Trophoblast cell (in vitro differentiated cells and primary cell): ENCODE data around the gene TOR1B.
"Not testable (repeated sequence)": the region's sequence is repeated elsewhere in the genome, so short reads cannot be mapped to it uniquely, and the experiment has no call there.

ENCODE experiments used
- DNase-seq, 2 donors: peaks; one replicate each; pipeline ENCODE4 v3.0.0-alpha.2; 2016
- H2AFZ ChIP-seq: 2 replicates; pipeline ENCODE4 v1.6.1; 2013; ENCODE audit warnings: low read length, moderate library complexity, mild to moderate bottlenecking; ENCODE audit not compliant: insufficient read depth, poor library complexity
- H2AK5ac ChIP-seq: 2 replicates; pipeline ENCODE4 v1.6.1; 2013; ENCODE audit warnings: mild to moderate bottlenecking, low read length
- H2BK120ac ChIP-seq: 2 replicates; pipeline ENCODE4 v1.6.1; 2013; ENCODE audit warnings: low read length, mild to moderate bottlenecking, moderate library complexity; ENCODE audit not compliant: insufficient read depth, poor library complexity
- H2BK12ac ChIP-seq: 2 replicates; pipeline ENCODE4 v1.6.1; 2013; ENCODE audit warnings: mild to moderate bottlenecking, low read length, moderate library complexity
- H2BK5ac ChIP-seq: 2 replicates; pipeline ENCODE4 v1.6.1; 2013; ENCODE audit warnings: low read length, low read depth, moderate library complexity, mild to moderate bottlenecking; ENCODE audit not compliant: poor library complexity
- H3K14ac ChIP-seq: 2 replicates; pipeline ENCODE4 v1.6.1; 2013; ENCODE audit warnings: mild to moderate bottlenecking, low read length
- H3K18ac ChIP-seq: 2 replicates; pipeline ENCODE4 v1.6.1; 2013; ENCODE audit warnings: mild to moderate bottlenecking, low read length
- H3K23ac ChIP-seq: 2 replicates; pipeline ENCODE4 v1.6.1; 2013; ENCODE audit warnings: low read length
- H3K27ac ChIP-seq: 2 replicates; pipeline ENCODE4 v1.5.1; 2013; ENCODE audit warnings: low read depth, mild to moderate bottlenecking, inconsistent platforms, low read length, moderate library complexity
- H3K27me3 ChIP-seq: 2 replicates; pipeline ENCODE4 v1.6.1; 2013; ENCODE audit warnings: inconsistent platforms, mild to moderate bottlenecking, low read length, moderate library complexity; ENCODE audit not compliant: insufficient read depth
- H3K36me3 ChIP-seq, 2 experiments: 1 replicate in 1 of 2; 2 replicates in 1 of 2; pipeline ENCODE4 v1.6.1; 2013; ENCODE audit warnings: low read length in 2 of 2, mild to moderate bottlenecking in 2 of 2, moderate library complexity in 1 of 2; ENCODE audit not compliant: insufficient read depth in 2 of 2, control insufficient read depth in 1 of 2
- H3K4ac ChIP-seq: 2 replicates; pipeline ENCODE4 v1.6.1; 2013; ENCODE audit warnings: low read depth, mild to moderate bottlenecking, low read length, moderate library complexity
- H3K4me1 ChIP-seq, 2 experiments: 1 replicate in 1 of 2; 2 replicates in 1 of 2; pipeline ENCODE4 v1.6.1; 2013; ENCODE audit warnings: low read length in 2 of 2, mild to moderate bottlenecking in 2 of 2, moderate library complexity in 1 of 2; ENCODE audit not compliant: insufficient read depth in 2 of 2, control insufficient read depth in 1 of 2
- H3K4me2 ChIP-seq: 2 replicates; pipeline ENCODE4 v1.6.1; 2013; ENCODE audit warnings: inconsistent platforms, mild to moderate bottlenecking, low read length, moderate library complexity
- H3K4me3 ChIP-seq: 2 replicates; pipeline ENCODE4 v1.5.1; 2013; ENCODE audit warnings: mild to moderate bottlenecking, low read depth, low read length, inconsistent platforms
- H3K79me1 ChIP-seq: one replicate; pipeline ENCODE4 v1.6.1; 2013; ENCODE audit warnings: low read length
- H3K79me2 ChIP-seq: 2 replicates; pipeline ENCODE4 v1.6.1; 2013; ENCODE audit warnings: low read length, mild to moderate bottlenecking; ENCODE audit not compliant: control insufficient read depth, insufficient read depth, poor library complexity
- H3K9ac ChIP-seq: 2 replicates; pipeline ENCODE4 v1.6.1; 2013; ENCODE audit warnings: mild to moderate bottlenecking, low read length
- H3K9me3 ChIP-seq: 2 replicates; pipeline ENCODE4 v1.6.1; 2013; ENCODE audit warnings: low read depth, mild to moderate bottlenecking, control low read depth, inconsistent platforms, low read length; ENCODE audit not compliant: insufficient read depth
- H4K12ac ChIP-seq: 2 replicates; pipeline ENCODE4 v1.6.1; 2013; ENCODE audit warnings: low read depth, mild to moderate bottlenecking, low read length, moderate library complexity
- H4K8ac ChIP-seq: 2 replicates; pipeline ENCODE4 v1.6.1; 2013; ENCODE audit warnings: low read depth, mild to moderate bottlenecking, low read length, moderate library complexity
- H4K91ac ChIP-seq: one replicate; pipeline ENCODE4 v1.6.1; 2013; ENCODE audit warnings: low read depth, mild to moderate bottlenecking, low read length, moderate library complexity
- WGBS: extraction: QIAGEN DNeasy Blood & Tissue Kit; methylation state at CpG from one replicate; pipeline ENCODE4 v1.1.7; 2013; ENCODE audit warnings: missing lambda C conversion rate; ENCODE audit not compliant: insufficient read length, insufficient coverage; ENCODE audit errors: extremely low coverage; 5-methylcytosine and 5-hydroxymethylcytosine counted together

TOR1B gene

DNA sequence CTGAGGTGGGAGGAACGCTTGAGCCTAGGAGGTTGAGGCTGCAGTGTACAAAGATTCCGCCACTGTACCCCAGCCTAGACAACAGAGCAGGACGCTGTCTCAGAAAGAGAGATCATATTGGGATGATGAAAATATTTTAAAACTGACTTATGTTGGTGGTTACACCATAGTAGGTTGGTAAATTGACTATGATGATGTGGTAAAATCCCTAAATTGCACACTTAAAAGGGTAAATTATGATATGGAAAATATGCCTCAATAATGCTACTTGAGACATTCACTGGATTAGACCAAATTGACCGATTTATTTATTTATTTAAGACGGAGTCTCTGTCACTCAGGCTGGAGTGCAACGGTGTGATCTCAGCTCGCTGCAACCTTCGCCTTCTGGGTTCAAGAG lies 21.9 kb upstream of the TOR1B start:
- Histone ChIP-seq H3K4me2 (no peak overlapping the region), H3K79me1 (peaks cover 6% of the 10 kb centered on the region), H3K4me1 (peaks cover 11 to 12% of the 10 kb centered on the region in 2 experiments), H4K8ac (no peak overlapping the region), H3K27ac (no peak overlapping the region), H4K12ac (no peak overlapping the region), H3K9ac (no peak overlapping the region), H3K18ac (no peak overlapping the region), H3K27me3 (no peaks in the 10 kb centered on the region), H3K79me2 (no peaks in the 10 kb centered on the region), H3K4ac (no peak overlapping the region), H3K4me3 (no peak overlapping the region), H2BK12ac (no peak overlapping the region), H4K91ac (no peak overlapping the region), H3K23ac (no peak overlapping the region), H3K9me3 (no peaks in the 10 kb centered on the region), H2BK5ac (no peak overlapping the region), H3K14ac (no peak overlapping the region), H2BK120ac (no peak overlapping the region), H2AK5ac (no peak overlapping the region), H2AFZ (no peak overlapping the region), H3K36me3 (no peaks in the 10 kb centered on the region)
- WGBS = no CpG with 5 or more reads among the region's 8 CpGs
- peak in 1 of 2 donors; percentile 37 for DNase-seq

- WGBS = no CpG with 5 or more reads among the region's 5 CpGs
- Histone ChIP-seq H3K4ac (no peak overlapping the region), H4K8ac (no peak overlapping the region), H4K91ac (peak overlapping the region; percentile 39), H2BK5ac (no peak overlapping the region), H3K4me2 (no peak overlapping the region), H3K4me1 (peaks cover 6 to 8% of the 10 kb centered on the region in 2 experiments), H3K79me2 (no peaks in the 10 kb centered on the region), H2BK120ac (no peak overlapping the region), H3K9me3 (no peaks in the 10 kb centered on the region), H2AFZ (no peak overlapping the region), H3K27me3 (no peaks in the 10 kb centered on the region), H2BK12ac (peak overlapping the region; percentile 11), H2AK5ac (peak overlapping the region; percentile 5), H3K79me1 (peaks cover 2% of the 10 kb centered on the region), H3K36me3 (no peaks in the 10 kb centered on the region), H4K12ac (no peak overlapping the region), H3K27ac (no peak overlapping the region), H3K18ac (no peak overlapping the region), H3K23ac (no peak overlapping the region), H3K14ac (no peak overlapping the region), H3K9ac (peak overlapping the region; percentile 57), H3K4me3 (no peak overlapping the region)
- peak; percentile 74 to 81 for DNase-seq
These were observed 21.0 kb upstream of the TOR1B start for GRCh38 chr9:129781981-129782380.

DNA sequence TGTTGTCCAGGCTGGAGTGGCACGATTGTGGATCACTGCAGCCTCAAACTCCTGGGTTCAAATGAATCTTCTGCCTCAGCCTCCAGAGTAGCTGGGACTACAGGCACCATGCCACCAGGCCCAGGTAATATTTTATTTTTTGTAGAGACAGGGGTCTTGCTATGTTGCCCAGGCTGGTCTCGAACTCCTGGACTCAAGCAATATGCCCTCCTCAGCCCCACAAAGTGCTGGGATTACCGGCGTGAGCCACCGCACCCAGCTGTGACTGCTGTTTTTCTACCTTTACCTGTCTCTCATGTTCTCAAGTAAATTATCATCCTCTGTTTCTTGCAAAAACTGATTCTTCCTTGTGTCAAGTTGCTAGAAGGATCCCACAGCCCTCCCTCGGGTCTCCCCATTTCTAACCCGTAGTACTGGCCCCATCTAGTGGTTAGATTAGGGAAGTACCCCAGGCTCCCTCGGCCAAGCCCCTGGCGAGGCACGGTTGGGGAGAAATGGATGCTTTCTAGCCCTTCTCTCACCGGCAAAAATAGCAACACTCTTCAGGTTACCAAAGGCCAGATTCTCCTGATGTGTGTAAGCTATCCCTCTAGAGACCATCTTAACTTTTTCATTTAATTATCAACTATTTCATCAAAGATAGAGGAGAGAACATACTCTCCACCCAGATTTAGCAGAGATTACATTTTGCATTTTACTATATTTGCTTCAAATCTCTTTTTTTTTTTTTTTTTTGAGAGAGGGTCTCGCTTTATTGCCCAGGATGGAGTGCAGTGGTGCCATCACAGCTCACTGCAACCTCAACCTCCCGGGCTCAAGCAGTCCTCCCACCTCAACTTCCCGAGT lies 19.2 kb upstream of the TOR1B start:
- H2AK5ac ChIP-seq = no peak overlapping the region
- H3K4ac ChIP-seq = no peak overlapping the region
- H2AFZ ChIP-seq = no peak overlapping the region
- H3K27me3 ChIP-seq = no peaks in the 10 kb centered on the region
- H3K79me1 ChIP-seq = no peaks in the 10 kb centered on the region
- peak; percentile 71 to 95 for DNase-seq
- H2BK120ac ChIP-seq = no peak overlapping the region
- no CpG with 5 or more reads among the region's 14 CpGs for WGBS
- H3K4me1 ChIP-seq = no peaks in the 10 kb centered on the region
- H3K23ac ChIP-seq = no peak overlapping the region
- H3K36me3 ChIP-seq = no peaks in the 10 kb centered on the region
- no peak overlapping the region for H3K4me2 ChIP-seq
- no peak overlapping the region for H4K12ac ChIP-seq
- H3K18ac ChIP-seq = no peak overlapping the region
- no peak overlapping the region for H3K9ac ChIP-seq
- no peak overlapping the region for H4K8ac ChIP-seq
- no peak overlapping the region for H4K91ac ChIP-seq
- H3K9me3 ChIP-seq = no peaks in the 10 kb centered on the region
- H3K27ac ChIP-seq = no peak overlapping the region
- no peak overlapping the region for H2BK5ac ChIP-seq
- no peak overlapping the region for H3K4me3 ChIP-seq
- no peaks in the 10 kb centered on the region for H3K79me2 ChIP-seq
- no peak overlapping the region for H3K14ac ChIP-seq
- no peak overlapping the region for H2BK12ac ChIP-seq

- H2BK5ac ChIP-seq, H3K4me1 ChIP-seq, H2AK5ac ChIP-seq, H2BK120ac ChIP-seq, H2AFZ ChIP-seq, H3K23ac ChIP-seq, H3K18ac ChIP-seq, H4K8ac ChIP-seq, H2BK12ac ChIP-seq, H3K36me3 ChIP-seq, H3K27ac ChIP-seq, H3K9ac ChIP-seq, H3K4ac ChIP-seq, H4K12ac ChIP-seq, H3K79me1 ChIP-seq, H3K4me2 ChIP-seq, H3K4me3 ChIP-seq, H3K79me2 ChIP-seq, H3K27me3 ChIP-seq, H3K9me3 ChIP-seq, H3K14ac ChIP-seq, H4K91ac ChIP-seq: not testable (repeated sequence)
- no CpG with 5 or more reads among the region's 11 CpGs for WGBS
- DNase-seq = peak; percentile 88 to 89
These were observed 18.0 kb upstream of the TOR1B start for GRCh38 chr9:129784970-129785369.
